IMR-90 (cell line): ENCODE measurements around the gene GGT6.

Source experiments
- CTCF ChIP-seq: conservative IDR thresholded peaks from 2 replicates; pipeline ENCODE4 v1.5.1; 2012; ENCODE audit warnings: mild to moderate bottlenecking, low read depth, low read length, improper control_type of control experiment
- USF2 ChIP-seq: fragments of 150-350 bp; IDR thresholded peaks from 2 replicates; pipeline ENCODE4 v1.6.1; 2017; ENCODE audit warnings: mild to moderate bottlenecking, antibody characterized with exemption, low read length, low read depth

- TF ChIP-seq USF2 = no peak
- no peak for TF ChIP-seq CTCF
Observed at GRCh38 chr17:4604111-4604644, 43.8 kb upstream of the GGT6 start.
